ENCODE data around the gene TULP4.
"Not testable (repeated sequence)": the region's sequence is repeated elsewhere in the genome, so short reads cannot be mapped to it uniquely, and the experiment has no call there.

TULP4 gene

DNA sequence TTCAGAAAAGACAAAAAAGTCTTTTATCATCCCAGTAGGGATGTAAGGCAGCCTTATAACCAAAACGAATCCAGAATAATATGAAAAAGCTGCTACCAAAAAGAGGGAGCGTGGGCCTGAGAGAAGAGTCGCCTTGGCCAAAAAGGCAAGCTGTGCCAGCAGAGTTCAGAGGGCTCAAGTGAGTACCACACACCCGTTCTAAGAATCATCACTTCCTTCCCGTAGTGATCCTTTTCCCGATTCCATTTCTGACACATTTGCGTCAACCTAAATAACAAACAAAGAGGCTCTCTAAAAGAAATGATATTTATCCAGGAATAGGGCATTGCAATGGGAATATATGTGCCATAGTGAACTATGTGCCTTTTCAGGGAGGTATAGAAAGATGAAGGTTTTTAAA, 243.8 kb downstream of the TULP4 start:
- H3K9ac ChIP-seq: no peak overlapping the region
- H3K27me3 ChIP-seq: no peaks in the 10 kb centered on the region
- H4K20me1 ChIP-seq: peaks cover 0 to 6% (median 4%) of the 10 kb centered on the region in 11 experiments; a peak in 16 of 22 replicates
- H3K9me3 ChIP-seq (replicated peaks in 1 of 11): no peaks in the 10 kb centered on the region
- peak overlapping the region; percentile 4 to 68 (median 43); a peak in 21 of 22 replicates for H3K4me2 ChIP-seq
- H3K36me3 ChIP-seq: no peaks in the 10 kb centered on the region
- H3K4me3 ChIP-seq: no peak overlapping the region
- H3K4me1 ChIP-seq: peaks cover 17 to 42% (median 32%) of the 10 kb centered on the region in 10 experiments
- TF ChIP-seq Cebpa-rat (IDR thresholded peaks at IDR 0.05): no peak
- H3K27ac ChIP-seq: no peak overlapping the region

DNA sequence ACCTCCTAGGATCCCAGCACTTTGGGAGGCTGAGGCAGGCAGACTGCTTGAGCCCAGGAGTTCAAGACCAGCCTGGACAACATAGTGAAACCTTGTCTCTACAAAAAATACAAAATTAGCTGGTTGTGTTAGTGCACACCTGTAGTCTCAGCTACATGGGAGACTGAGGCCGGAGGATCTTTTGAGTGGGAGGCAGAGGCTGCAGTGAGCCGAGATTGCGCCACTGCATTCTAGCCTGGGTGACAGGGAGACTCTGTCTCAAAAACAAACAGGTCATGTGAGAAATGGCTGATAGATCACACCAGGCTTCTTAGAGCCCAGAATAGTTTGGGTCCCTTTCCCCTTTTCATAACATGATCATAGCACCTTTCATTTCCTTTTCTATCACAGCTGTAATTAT, 244.8 kb downstream of the TULP4 start:
- peak overlapping the region in 5 of 11 experiments; percentile 23 to 54 (median 32); a peak in 1 of 22 replicates for H3K4me2 ChIP-seq
- H3K9ac ChIP-seq; H3K9me3 ChIP-seq (replicated peaks in 1 of 11); H3K36me3 ChIP-seq; H3K27ac ChIP-seq; H3K4me3 ChIP-seq; H3K27me3 ChIP-seq: not testable (repeated sequence)
- peaks cover 9 to 16% (median 14%) of the 10 kb centered on the region in 11 experiments; a peak in 20 of 22 replicates for H4K20me1 ChIP-seq
- peaks cover 27 to 52% (median 42%) of the 10 kb centered on the region in 10 experiments for H3K4me1 ChIP-seq

DNA sequence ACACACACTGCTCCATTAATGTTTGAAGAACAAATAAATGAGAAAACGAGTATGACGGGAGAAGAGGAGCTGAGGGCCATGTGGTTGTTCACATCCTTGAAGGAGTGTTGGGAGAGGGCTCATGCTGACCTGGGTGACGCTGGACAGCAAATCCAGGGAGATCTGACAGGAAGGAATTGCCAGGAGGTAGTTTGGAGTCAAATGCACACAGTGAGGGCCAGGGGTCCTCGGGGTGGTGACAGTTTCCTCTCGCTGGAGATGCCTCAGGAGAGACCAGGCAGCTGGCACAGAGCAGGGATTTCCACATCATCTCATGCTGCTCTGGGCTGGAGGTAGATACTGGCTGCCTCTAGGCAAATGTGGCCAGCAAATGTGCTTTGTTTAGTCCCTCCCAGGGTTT, 245.7 kb downstream of the TULP4 start:
- no peak overlapping the region for H3K9ac ChIP-seq
- H3K27ac ChIP-seq: no peak overlapping the region
- no peak overlapping the region for H3K4me3 ChIP-seq
- H3K36me3 ChIP-seq: no peaks in the 10 kb centered on the region
- no peaks in the 10 kb centered on the region for H3K27me3 ChIP-seq
- H3K4me1 ChIP-seq: peaks cover 35 to 60% (median 50%) of the 10 kb centered on the region in 10 experiments
- H4K20me1 ChIP-seq: peaks cover 17 to 24% (median 22%) of the 10 kb centered on the region in 11 experiments; a peak in 20 of 22 replicates
- no peaks in the 10 kb centered on the region for H3K9me3 ChIP-seq (replicated peaks in 1 of 11)
- H3K4me2 ChIP-seq: no peak overlapping the region
- no peak for TF ChIP-seq Cebpa-rat (IDR thresholded peaks at IDR 0.05)

DNA sequence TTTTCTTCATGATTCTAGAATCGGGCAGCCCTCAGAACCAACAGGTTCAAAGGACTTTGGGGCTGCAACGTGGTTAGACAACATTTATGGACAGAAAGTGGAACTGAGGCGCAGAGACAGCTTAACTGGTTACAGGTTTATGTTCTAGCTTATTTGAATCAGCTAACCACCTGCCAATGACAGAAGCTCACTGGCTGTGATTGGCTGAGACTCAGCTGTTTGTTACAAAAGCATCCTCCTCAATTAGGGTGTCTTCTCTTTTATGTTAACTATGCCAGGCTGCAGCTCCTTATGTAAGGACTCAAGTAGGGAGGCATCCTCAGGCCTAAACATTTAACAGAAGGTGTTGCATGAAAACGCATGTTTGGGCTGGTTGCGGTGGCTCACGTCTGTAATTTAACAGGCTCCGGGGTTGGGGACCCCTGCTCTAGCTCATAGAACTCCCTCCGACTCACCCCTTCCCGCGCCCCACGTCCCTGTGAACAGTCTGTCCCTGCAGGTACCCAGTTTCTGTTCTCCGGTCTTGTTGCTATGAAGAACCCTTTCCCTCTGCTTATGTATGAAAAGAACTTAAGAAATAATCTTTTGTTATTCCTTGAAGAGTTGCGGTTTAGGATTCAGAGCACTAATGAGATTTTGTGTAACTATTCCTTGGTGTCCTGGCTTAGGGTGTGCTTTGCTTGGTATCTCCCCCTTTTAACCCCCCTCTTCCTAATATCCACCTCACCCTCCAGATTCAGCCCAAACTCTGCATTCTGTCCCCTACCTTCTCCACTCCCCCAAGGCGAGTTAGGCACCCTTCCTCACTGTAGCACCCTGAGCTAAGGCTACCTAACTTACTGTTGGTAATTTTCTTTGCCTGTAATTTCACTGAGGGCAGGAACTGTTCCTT, 246.4 kb downstream of the TULP4 start:
- 0 out of 22 replicates have a peak overlapping the region, but pooled peaks of 1 of the 11 experiments have one; percentile 95 for H3K27ac ChIP-seq
- no peaks in the 10 kb centered on the region for H3K27me3 ChIP-seq
- no peak overlapping the region; a peak in 1 of 22 replicates for H3K9ac ChIP-seq
- H3K9me3 ChIP-seq (replicated peaks in 1 of 11): no peaks in the 10 kb centered on the region
- H3K4me1 ChIP-seq: peaks cover 42 to 65% (median 53%) of the 10 kb centered on the region in 10 experiments
- TF ChIP-seq Cebpa-rat (IDR thresholded peaks at IDR 0.05): no peak
- H4K20me1 ChIP-seq: peaks cover 24 to 31% (median 30%) of the 10 kb centered on the region in 11 experiments; a peak in 21 of 22 replicates
- peak overlapping the region in 4 of 11 experiments; percentile 96 to 99 (median 98); a peak in 4 of 22 replicates for H3K4me2 ChIP-seq
- peaks cover 0 to 7% (median 0%) of the 10 kb centered on the region in 11 experiments; a peak in 2 of 22 replicates for H3K36me3 ChIP-seq
- no peak overlapping the region for H3K4me3 ChIP-seq

DNA sequence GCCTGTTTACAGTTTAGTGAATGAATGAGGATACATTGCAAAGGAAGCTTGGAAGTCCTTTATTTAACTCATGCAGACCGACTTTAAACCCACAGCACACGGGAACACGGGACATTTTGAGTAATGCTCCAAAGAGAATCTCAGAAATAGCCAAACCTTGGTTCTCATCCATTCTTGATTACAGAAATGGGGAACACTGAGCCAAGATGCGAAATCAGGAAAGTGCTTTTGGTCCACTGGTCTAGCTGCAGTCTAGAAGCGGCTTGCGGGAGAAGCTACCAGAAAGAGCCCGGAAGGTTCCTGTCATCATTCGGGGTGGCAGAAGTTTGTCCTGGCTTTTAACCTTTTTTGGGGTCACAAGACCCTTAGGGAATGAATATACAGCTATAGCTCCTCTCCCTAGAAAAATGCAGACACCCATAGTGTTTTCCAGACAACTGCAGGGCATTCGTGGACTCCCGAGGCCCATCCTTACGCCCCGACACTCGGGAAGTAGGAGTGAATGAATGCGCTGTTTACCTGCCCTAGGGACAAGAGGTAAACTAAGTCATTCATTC, 247.2 kb downstream of the TULP4 start:
- H3K27ac ChIP-seq: peak overlapping the region; percentile 91 to 99 (median 96)

DNA sequence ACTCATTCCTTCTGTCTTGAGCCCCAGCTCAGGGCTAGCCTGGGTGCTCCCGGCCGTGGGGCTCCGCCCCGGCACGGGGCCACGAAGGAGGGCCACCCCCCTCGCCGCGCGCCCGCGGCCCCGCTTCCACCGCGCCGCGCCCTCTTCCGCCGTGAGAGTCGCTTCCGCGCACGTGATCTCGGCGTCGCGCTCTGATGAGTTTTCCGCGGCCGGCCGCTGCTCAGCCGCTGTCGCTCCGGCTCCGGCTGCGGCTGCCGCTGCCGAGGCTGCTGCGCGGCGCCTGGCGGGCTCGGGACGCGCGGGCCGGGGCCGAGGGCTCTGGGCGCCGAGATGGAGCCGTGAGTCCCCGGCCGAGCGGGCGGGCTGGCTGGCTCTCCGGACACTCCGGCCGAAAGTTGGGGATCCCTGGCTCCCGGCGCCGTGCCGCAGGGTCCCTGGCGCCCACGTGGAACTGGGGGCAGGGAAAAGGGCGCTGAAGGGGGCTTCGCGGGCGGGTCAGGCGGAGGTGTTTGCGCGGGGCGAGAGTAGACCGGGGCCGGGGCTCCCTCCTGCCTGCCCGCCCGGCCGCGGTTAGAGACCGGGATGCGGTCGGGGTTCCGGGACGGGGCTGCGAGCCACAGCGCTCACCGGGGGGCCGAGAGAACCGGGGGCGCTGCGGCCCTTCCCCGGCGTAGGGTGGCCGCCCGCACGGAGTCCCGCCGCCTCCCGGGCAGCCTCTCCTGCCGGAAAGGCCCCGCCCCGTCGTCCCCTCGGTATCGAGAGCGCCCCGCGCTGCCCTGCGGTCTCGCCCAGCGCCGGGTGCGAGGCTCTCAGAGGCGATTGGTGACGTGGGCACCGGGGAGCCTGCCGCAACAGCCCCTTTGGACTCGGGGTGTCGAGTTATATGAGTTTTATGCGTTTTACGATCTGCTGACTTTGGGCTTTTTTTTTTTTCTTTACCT, 247.9 kb downstream of the TULP4 start, which contains the start of gene TMEM181:
Gene TMEM181, plus strand, starts transcription at position 197 of the 941 bp plus-strand sequence. Its CDS starts 134 bp downstream, at position 331.
- H3K36me3 ChIP-seq: peaks cover 0 to 14% (median 6%) of the 10 kb centered on the region in 11 experiments; a peak in 6 of 22 replicates
- peaks cover 39 to 46% (median 45%) of the 10 kb centered on the region in 11 experiments; a peak in 21 of 22 replicates for H4K20me1 ChIP-seq
- H3K4me1 ChIP-seq: peaks cover 56 to 74% (median 62%) of the 10 kb centered on the region in 10 experiments
- no peaks in the 10 kb centered on the region for H3K27me3 ChIP-seq
- no peak for TF ChIP-seq Cebpa-rat (IDR thresholded peaks at IDR 0.05)
- peak within 1 kb of the TSS; percentile 87 to 100 (median 98) for H3K4me2 ChIP-seq
- H3K9me3 ChIP-seq (replicated peaks in 1 of 11): no peaks in the 10 kb centered on the region
- H3K9ac ChIP-seq: peak within 1 kb of the TSS; percentile 96 to 99 (median 97)
- H3K4me3 ChIP-seq: peak within 1 kb of the TSS; percentile 89 to 99 (median 94)
- peak within 1 kb of the TSS; percentile 91 to 99 (median 96) for H3K27ac ChIP-seq

More for the DNA sequence above, 247.2 kb downstream of the TULP4 start:
- Histone ChIP-seq H3K4me2 (peak overlapping the region; percentile 87 to 100 (median 98)), H3K36me3 (peaks cover 0 to 14% (median 6%) of the 10 kb centered on the region in 11 experiments; a peak in 5 of 22 replicates), H4K20me1 (peaks cover 32 to 39% (median 37%) of the 10 kb centered on the region in 11 experiments; a peak in 21 of 22 replicates), H3K27me3 (no peaks in the 10 kb centered on the region), H3K9me3 (replicated peaks in 1 of 11) (no peaks in the 10 kb centered on the region), H3K4me1 (peaks cover 50 to 72% (median 59%) of the 10 kb centered on the region in 10 experiments), H3K4me3 (peak overlapping the region; percentile 89 to 99 (median 94)), H3K9ac (peak overlapping the region; percentile 96 to 99 (median 97))
- TF ChIP-seq Cebpa-rat (IDR thresholded peaks at IDR 0.05): no peak

DNA sequence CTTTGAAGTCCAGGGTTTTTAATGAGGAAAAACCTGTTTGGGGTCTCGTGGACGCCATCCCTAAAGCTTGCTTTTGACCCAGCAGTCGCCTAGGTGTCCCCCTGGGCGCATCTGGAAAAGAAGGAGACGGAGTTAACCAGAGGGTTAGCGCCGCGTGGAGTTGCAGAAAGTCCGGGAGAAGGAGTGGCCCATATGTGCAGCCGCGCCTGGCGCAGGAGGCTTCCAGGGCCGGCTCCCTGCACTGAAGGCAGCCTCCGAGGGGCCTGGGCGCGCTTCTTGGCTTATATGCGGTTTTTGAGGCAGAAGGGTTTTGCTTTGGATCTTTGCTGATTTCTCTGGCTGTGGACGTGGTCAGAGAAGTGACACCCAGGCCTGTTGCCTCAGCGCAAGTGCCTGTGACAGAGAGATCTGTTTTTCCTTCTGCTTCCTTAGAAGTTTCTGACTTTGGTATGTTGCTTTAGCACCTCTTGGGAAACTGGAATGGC, 248.6 kb downstream of the TULP4 start:
- peak overlapping the region; percentile 91 to 99 (median 96) for H3K27ac ChIP-seq

More for the DNA sequence above, 248.6 kb downstream of the TULP4 start:
- H3K4me2 ChIP-seq: peak overlapping the region; percentile 87 to 100 (median 98)
- H3K4me1 ChIP-seq: peaks cover 51 to 71% (median 59%) of the 10 kb centered on the region in 10 experiments
- TF ChIP-seq Cebpa-rat (IDR thresholded peaks at IDR 0.05): no peak
- H3K9ac ChIP-seq: peak overlapping the region; percentile 96 to 99 (median 97)
- H4K20me1 ChIP-seq: peaks cover 46 to 53% (median 51%) of the 10 kb centered on the region in 11 experiments; a peak in 21 of 22 replicates
- no peaks in the 10 kb centered on the region for H3K9me3 ChIP-seq (replicated peaks in 1 of 11)
- no peaks in the 10 kb centered on the region for H3K27me3 ChIP-seq
- peak overlapping the region; percentile 89 to 99 (median 94) for H3K4me3 ChIP-seq
- H3K36me3 ChIP-seq: peaks cover 0 to 17% (median 6%) of the 10 kb centered on the region in 11 experiments; a peak in 6 of 22 replicates

Measured in BLaER1 treated with 17β-estradiol and CSF1 and Interleukin-3, amounts not matched to agents 10 nM and 100 nM (cell line).